Measurements from ENCODE around the gene MT1M.

DNA sequence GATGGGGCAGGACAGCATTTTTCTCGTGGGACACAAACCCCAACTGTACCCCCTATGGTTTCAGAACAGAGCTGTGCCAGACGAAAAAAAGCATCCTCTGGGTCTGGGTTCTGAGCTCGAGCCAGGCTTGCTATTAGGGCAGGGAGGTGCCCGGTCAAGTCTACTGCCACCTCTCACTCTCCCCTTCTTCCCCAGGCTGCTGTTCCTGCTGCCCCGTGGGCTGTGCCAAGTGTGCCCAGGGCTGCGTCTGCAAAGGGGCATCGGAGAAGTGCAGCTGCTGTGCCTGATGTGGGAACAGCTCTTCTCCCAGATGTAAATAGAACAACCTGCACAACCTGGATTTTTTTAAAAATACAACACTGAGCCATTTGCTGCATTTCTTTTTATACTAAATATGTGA, 5.8 kb upstream of the MT1M start:
- no peak for TF ChIP-seq EZH2phosphoT487 (IDR thresholded peaks at IDR 0.05; ENCODE audit: borderline replicate concordance)
- TF ChIP-seq, protein P1, sequence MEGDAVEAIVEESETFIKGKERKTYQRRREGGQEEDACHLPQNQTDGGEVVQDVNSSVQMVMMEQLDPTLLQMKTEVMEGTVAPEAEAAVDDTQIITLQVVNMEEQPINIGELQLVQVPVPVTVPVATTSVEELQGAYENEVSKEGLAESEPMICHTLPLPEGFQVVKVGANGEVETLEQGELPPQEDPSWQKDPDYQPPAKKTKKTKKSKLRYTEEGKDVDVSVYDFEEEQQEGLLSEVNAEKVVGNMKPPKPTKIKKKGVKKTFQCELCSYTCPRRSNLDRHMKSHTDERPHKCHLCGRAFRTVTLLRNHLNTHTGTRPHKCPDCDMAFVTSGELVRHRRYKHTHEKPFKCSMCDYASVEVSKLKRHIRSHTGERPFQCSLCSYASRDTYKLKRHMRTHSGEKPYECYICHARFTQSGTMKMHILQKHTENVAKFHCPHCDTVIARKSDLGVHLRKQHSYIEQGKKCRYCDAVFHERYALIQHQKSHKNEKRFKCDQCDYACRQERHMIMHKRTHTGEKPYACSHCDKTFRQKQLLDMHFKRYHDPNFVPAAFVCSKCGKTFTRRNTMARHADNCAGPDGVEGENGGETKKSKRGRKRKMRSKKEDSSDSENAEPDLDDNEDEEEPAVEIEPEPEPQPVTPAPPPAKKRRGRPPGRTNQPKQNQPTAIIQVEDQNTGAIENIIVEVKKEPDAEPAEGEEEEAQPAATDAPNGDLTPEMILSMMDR (conservative IDR thresholded peaks at IDR 0.05; ENCODE audit: low read length), result no peak

Data from Loucy (cell line).